Thyroid gland (tissue), 4 donors: Measurements from ENCODE around the gene LMNTD2. TPM values are rescaled to one million over a fixed set of nuclear protein-coding genes. Genes with fewer than 3 reads are reported as not detected.

Experiments used
- DNase-seq, 2 donors: peaks; one replicate each; pipeline ENCODE4 v3.0.0-alpha.2; 2019
- H3K27ac ChIP-seq, 3 donors: fragments of 200-600 bp; sonication (generic); 1 replicate in 2 of 3; 2 replicates in 1 of 3; pipeline ENCODE4 v1.5.1; 2016 to 2019; ENCODE audit warnings: mild to moderate bottlenecking in 1 of 3, moderate library complexity in 1 of 3
- H3K27me3 ChIP-seq: fragments of 200-600 bp; sonication (generic); one replicate; pipeline ENCODE4 v1.5.1; 2019
- H3K36me3 ChIP-seq, 2 donors: fragments of 200-600 bp; sonication (generic); one replicate each; pipeline ENCODE4 v1.5.1; 2016 to 2019
- H3K4me1 ChIP-seq, 2 donors: fragments of 200-600 bp; sonication (generic); one replicate each; pipeline ENCODE4 v1.5.1; 2017 to 2019
- H3K4me3 ChIP-seq, 3 donors: fragments of 200-600 bp; sonication (generic); replicated peaks in 1 of 3; 1 replicate in 2 of 3; 2 replicates in 1 of 3; pipeline ENCODE4 v1.5.1; 2016; ENCODE audit warnings: mild to moderate bottlenecking in 1 of 3
- H3K9me3 ChIP-seq: fragments of 200-600 bp; sonication (generic); one replicate; pipeline ENCODE4 v1.5.1; 2017
- CTCF ChIP-seq, 6 experiments: fragments of 200-600 bp in 3 of 6; fragments of 450-650 bp in 3 of 6; sonication (generic) in 3 of 6; IDR thresholded peaks; one replicate each; pipeline ENCODE4 v1.5.1; 2016 to 2019; ENCODE audit warnings: antibody characterized with exemption in 6 of 6, mild to moderate bottlenecking in 2 of 6, inconsistent platforms in 1 of 6, moderate library complexity in 1 of 6
- POLR2A ChIP-seq, 2 donors: fragments of 450-650 bp; IDR thresholded peaks; one replicate each; pipeline ENCODE4 v1.6.1; 2017; ENCODE audit warnings: antibody characterized with exemption in 2 of 2, mild to moderate bottlenecking in 2 of 2, moderate library complexity in 1 of 2
- WGBS, 2 donors: methylation state at CpG; one replicate each; pipeline ENCODE4 v1.1.5; 2017; 5-methylcytosine and 5-hydroxymethylcytosine counted together
- intact Hi-C: fragments of 100-400 bp; cut with DNase I; formaldehyde crosslinking; loops from one replicate; pipeline ENCODE4 v1.15.1; 2023
- total RNA-seq, 4 donors: library from RNA; depleted of rRNA; stranded (reverse); fragments of >200 nt; gene quantifications; one replicate each; pipeline ENCODE4 v1.2.3, GENCODE V29; 2016

The LMNTD2 gene
- total RNA-seq, 4 donors from 2014 or later, result 4.2 to 8.8 (median 6.6) TPM

GRCh38 chr11:559020-559620, 1.4 kb downstream of the LMNTD2 start:
- TF ChIP-seq POLR2A (IDR thresholded peaks at IDR 0.05) (no peak), CTCF (IDR thresholded peaks at IDR 0.05) (no peak)
- H3K27me3 ChIP-seq, result no peaks in the 10 kb centered on the region
- H3K36me3 ChIP-seq, result no peaks in the 10 kb centered on the region
- no peak overlapping the region for H3K27ac ChIP-seq
- DNase-seq, result no peak
- H3K4me1 ChIP-seq, result peaks cover 25 to 39% of the 10 kb centered on the region in 2 donors
- intact Hi-C loops, result no loop called here
- no peak overlapping the region for H3K4me3 ChIP-seq
- WGBS, 2 donors, result 79 to 93% methylated on average over 4 to 14 of the region's 15 CpGs
- no peaks in the 10 kb centered on the region for H3K9me3 ChIP-seq

- intact Hi-C loops, result no loop called here
- no peak for DNase-seq
- H3K9me3 ChIP-seq, result no peaks in the 10 kb centered on the region
- H3K4me1 ChIP-seq, result peaks cover 26 to 42% of the 10 kb centered on the region in 2 donors
- WGBS, 2 donors, result 86 to 94% methylated on average over 13 to 15 of the region's 20 CpGs
- H3K27me3 ChIP-seq, result no peaks in the 10 kb centered on the region
- H3K27ac ChIP-seq, result no peak overlapping the region
- TF ChIP-seq POLR2A (IDR thresholded peaks at IDR 0.05), result no peak
- TF ChIP-seq CTCF (IDR thresholded peaks at IDR 0.05), result no peak
- no peaks in the 10 kb centered on the region for H3K36me3 ChIP-seq
- H3K4me3 ChIP-seq, result no peak overlapping the region
Measured at GRCh38 chr11:558503-558902, 2.0 kb downstream of the LMNTD2 start.

- no peak for DNase-seq
- Histone ChIP-seq H3K4me3 (no peak overlapping the region), H3K27me3 (no peaks in the 10 kb centered on the region), H3K27ac (no peak overlapping the region), H3K36me3 (no peaks in the 10 kb centered on the region), H3K4me1 (peaks cover 26 to 42% of the 10 kb centered on the region in 2 donors), H3K9me3 (no peaks in the 10 kb centered on the region)
- TF ChIP-seq CTCF (IDR thresholded peaks at IDR 0.05) (no peak), POLR2A (IDR thresholded peaks at IDR 0.05) (no peak)
- intact Hi-C loops, result no loop called here
- WGBS, 2 donors, result 91 to 92% methylated on average over 13 to 16 of the region's 24 CpGs
Measured at GRCh38 chr11:557328-558132, 3.0 kb downstream of the LMNTD2 start.

- no peak for DNase-seq
- Histone ChIP-seq H3K4me1 (peaks cover 25 to 38% of the 10 kb centered on the region in 2 donors), H3K27me3 (no peaks in the 10 kb centered on the region), H3K9me3 (no peaks in the 10 kb centered on the region), H3K36me3 (no peaks in the 10 kb centered on the region), H3K4me3 (no peak overlapping the region), H3K27ac (no peak overlapping the region)
- WGBS, 2 donors, result 78 to 93% methylated on average over 10 to 11 of the region's 22 CpGs
- TF ChIP-seq POLR2A (IDR thresholded peaks at IDR 0.05), result no peak
- no peak for TF ChIP-seq CTCF (IDR thresholded peaks at IDR 0.05)
- intact Hi-C loops, result no loop called here
Measured at GRCh38 chr11:556662-557256, 3.8 kb downstream of the LMNTD2 start.
